WTC11 (cell line): ENCODE data around the gene GREB1.

ENCODE experiments used
- CTCF ChIP-seq: fragments of 200-600 bp; IDR thresholded peaks from 2 replicates; pipeline ENCODE4 v1.8.0; 2022; ENCODE audit warnings: antibody characterized with exemption
- RELA ChIP-seq: sonication (generic); formaldehyde crosslinking; IDR thresholded peaks from 2 replicates; pipeline ENCODE4 v1.8.1; 2022; ENCODE audit warnings: missing genetic modification reagents, mild to moderate bottlenecking, borderline replicate concordance
- SOX15 ChIP-seq: fragments of 250-450 bp; sonication (Bioruptor Pico); IDR thresholded peaks from 2 replicates; pipeline ENCODE4 v1.9.0; 2021; ENCODE audit warnings: mild to moderate bottlenecking
- TF ChIP-seq, protein P1 (sequence below): sonication (generic); formaldehyde crosslinking; IDR thresholded peaks from 2 replicates; pipeline ENCODE4 v1.8.1; 2023; ENCODE audit warnings: mild to moderate bottlenecking, missing genetic modification reagents, borderline replicate concordance

- TF ChIP-seq CTCF (no peak), RELA (CRISPR knock-in tag) (no peak), SOX15 (CRISPR knock-in tag) (no peak)
- TF ChIP-seq, protein P1, sequence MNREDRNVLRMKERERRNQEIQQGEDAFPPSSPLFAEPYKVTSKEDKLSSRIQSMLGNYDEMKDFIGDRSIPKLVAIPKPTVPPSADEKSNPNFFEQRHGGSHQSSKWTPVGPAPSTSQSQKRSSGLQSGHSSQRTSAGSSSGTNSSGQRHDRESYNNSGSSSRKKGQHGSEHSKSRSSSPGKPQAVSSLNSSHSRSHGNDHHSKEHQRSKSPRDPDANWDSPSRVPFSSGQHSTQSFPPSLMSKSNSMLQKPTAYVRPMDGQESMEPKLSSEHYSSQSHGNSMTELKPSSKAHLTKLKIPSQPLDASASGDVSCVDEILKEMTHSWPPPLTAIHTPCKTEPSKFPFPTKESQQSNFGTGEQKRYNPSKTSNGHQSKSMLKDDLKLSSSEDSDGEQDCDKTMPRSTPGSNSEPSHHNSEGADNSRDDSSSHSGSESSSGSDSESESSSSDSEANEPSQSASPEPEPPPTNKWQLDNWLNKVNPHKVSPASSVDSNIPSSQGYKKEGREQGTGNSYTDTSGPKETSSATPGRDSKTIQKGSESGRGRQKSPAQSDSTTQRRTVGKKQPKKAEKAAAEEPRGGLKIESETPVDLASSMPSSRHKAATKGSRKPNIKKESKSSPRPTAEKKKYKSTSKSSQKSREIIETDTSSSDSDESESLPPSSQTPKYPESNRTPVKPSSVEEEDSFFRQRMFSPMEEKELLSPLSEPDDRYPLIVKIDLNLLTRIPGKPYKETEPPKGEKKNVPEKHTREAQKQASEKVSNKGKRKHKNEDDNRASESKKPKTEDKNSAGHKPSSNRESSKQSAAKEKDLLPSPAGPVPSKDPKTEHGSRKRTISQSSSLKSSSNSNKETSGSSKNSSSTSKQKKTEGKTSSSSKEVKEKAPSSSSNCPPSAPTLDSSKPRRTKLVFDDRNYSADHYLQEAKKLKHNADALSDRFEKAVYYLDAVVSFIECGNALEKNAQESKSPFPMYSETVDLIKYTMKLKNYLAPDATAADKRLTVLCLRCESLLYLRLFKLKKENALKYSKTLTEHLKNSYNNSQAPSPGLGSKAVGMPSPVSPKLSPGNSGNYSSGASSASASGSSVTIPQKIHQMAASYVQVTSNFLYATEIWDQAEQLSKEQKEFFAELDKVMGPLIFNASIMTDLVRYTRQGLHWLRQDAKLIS (CRISPR knock-in tag): no peak
Observed at GRCh38 chr2:11539317-11540147, 5.7 kb downstream of the GREB1 start.
